GM21576 (cell line): Measurements from ENCODE around the gene GBP2.
"Not testable (repeated sequence)": the region's sequence is repeated elsewhere in the genome, so short reads cannot be mapped to it uniquely, and the experiment has no call there.

Experiments used
- ATAC-seq: cut with Tn5 transposase; IDR thresholded peaks from one replicate; pipeline ENCODE4 v1.9.1; 2021; ENCODE audit warnings: mild to moderate bottlenecking, moderate library complexity; ENCODE audit not compliant: unreplicated experiment

GBP2 gene

DNA sequence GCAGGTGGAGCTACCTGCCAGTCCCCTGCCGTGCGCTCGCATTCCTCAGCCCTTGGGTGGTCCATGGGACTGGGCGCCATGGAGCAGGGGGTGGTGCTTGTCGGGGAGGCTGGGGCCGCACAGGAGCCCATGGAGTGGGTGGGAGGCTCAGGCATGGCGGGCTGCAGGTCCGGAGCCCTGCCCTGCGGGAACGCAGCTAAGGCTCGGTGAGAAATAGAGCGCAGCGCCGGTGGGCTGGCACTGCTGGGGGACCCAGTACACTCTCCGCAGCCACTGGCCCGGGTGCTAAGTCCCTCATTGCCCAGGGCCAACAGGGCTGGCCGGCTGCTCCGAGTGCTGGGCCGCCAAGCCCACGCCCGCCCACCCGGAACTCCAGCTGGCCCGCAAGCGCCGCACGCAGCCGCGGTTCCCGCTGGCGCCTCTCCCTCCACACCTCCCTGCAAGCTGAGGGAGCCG, 2.1 kb upstream of the GBP2 start:
- ATAC-seq: not testable (repeated sequence)

GRCh38 chr1:89126602-89127565, 970 bp upstream of the GBP2 start:
- ATAC-seq: not testable (repeated sequence)

- peak; percentile 28 for ATAC-seq
These were observed 538 bp downstream of the GBP2 start for GRCh38 chr1:89125240-89125912.

- ATAC-seq: no peak
These were observed 4.3 kb downstream of the GBP2 start for GRCh38 chr1:89121641-89122040.

- no peak for ATAC-seq
These were observed 11.3 kb downstream of the GBP2 start for GRCh38 chr1:89114662-89115061.

GRCh38 chr1:89112871-89113613, 12.9 kb downstream of the GBP2 start:
- no peak for ATAC-seq

DNA sequence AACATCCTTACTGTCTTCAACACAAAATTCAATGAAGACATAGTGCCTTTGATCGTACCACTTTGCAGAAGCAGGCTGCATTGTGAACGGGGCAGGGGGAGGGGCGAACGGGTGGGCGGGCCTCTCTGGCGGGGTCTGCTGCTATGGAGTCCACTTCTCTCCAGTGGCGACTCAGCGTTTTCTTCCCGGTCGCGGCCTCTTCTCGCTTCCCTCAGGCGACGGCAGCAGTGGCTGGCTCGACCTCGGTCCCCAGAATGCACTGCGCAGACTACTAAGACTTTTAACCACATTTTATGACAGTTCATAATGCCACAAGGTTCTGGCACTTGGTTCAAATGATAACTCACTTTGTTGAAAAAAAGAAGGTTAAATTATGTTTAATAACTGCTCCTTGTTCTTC, 21.2 kb downstream of the GBP2 start:
- ATAC-seq: no peak

DNA sequence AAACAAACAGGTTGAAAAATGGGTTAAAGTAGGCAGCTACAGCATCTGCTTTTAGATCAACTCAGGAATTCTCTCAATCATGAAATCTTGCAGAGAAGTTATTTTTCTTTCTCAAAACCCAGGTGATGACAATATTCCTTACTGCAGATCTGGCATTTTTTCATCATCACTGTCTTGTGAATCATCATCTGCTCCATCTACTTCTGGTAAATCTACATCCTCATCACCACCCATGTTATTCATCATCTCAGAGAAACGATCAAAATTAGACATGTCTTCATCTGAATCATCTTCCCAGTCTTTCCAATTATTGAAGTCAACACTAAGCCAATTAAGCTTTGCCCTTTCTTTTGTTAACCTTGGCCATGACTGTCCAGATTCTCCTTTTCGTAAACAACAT, 21.8 kb downstream of the GBP2 start:
- no peak for ATAC-seq

DNA sequence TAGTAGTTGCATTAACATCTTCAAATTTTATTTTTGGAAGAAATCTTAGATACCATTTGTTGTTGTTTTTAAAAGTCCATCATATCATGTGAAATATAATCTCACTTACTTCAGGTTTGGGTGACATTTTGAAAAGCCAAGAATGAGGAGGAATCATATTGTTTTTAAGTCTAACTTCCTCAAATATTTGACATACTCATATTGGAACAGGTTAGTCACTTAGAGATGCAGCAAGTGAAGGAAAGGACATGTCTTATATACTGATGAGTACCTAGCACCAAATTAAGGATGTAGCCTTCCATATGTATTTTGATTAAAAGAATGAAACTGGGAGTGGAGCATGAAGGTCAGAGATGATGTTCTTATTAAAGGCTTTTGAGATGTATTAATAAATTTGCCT, 23.9 kb downstream of the GBP2 start:
- ATAC-seq: no peak

DNA sequence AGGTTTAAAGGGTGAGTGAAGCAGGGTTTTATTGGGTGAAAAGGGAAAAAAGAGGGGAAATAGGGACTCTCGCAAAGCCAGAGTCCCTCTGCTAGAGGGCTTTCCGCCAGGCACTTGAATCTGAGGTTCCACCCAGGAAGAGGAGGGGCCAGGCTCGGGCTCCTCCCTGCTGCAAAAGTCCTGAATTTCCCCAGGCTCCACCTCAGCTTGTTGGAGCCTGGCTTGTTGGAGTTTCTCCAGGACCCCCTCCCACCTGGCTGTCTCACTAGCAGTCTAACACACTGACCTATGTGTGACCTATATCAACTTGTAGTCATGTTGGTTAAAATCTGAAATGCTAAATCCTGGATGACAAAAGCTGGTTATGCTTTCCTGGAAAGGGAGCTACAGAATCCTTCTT, 25.5 kb downstream of the GBP2 start:
- no peak for ATAC-seq

GRCh38 chr1:89098857-89099256, 27.1 kb downstream of the GBP2 start:
- ATAC-seq: no peak

- ATAC-seq: no peak
These were observed 30.2 kb downstream of the GBP2 start for GRCh38 chr1:89095737-89096136.

- no peak for ATAC-seq
These were observed 36.0 kb downstream of the GBP2 start for GRCh38 chr1:89089962-89090361.

DNA sequence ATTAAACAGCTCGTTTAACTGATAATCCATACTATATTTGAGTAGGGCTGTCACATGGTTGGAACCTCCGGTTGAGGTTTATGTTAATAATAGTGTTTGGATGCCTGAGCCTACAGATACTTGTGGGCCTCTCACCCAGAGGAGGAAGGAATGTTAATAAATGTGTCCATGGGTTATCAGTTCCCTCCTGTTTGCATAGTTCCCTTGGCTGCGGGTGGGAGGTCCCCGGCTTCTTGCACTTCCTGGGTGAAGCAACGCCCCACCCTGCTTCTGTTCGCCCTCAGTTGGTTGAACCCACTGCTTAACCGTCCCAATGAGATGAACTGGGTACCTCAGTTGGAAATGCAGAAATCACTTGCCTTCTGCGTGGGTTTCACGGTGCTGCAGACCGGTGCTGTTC, 37.3 kb downstream of the GBP2 start:
- ATAC-seq: no peak

- ATAC-seq: no peak
These were observed 38.7 kb downstream of the GBP2 start for GRCh38 chr1:89087241-89087640.

DNA sequence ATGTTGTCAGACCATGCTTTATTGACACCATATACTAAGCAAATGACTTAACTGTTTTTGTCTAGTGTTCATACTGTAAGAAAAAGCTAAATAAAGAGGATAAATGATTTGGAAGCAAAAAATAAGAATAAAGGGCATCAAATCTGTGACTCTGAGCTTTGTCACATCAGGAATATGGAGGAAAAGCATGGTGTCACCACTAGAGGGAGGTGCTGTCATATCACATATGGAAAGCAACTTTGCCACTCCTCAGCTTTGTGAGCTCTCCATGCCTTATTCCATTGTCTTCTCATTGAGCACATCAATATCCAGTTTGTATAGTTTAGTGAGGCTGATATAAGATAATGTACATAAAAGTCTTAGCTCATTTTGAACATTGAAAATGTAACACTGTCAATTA, 40.1 kb downstream of the GBP2 start:
- peak; percentile 62 for ATAC-seq

- ATAC-seq: no peak
These were observed 44.9 kb downstream of the GBP2 start for GRCh38 chr1:89081005-89081404.

GRCh38 chr1:89080068-89080467, 45.8 kb downstream of the GBP2 start:
- ATAC-seq: not testable (repeated sequence)

- ATAC-seq: not testable (repeated sequence)
These were observed 53.3 kb downstream of the GBP2 start for GRCh38 chr1:89072466-89073065.

GRCh38 chr1:89070509-89070908, 55.4 kb downstream of the GBP2 start:
- ATAC-seq: no peak

- no peak for ATAC-seq
These were observed 56.0 kb downstream of the GBP2 start for GRCh38 chr1:89069951-89070350.
